ENCODE data around the gene KIF4B. TPM values are rescaled to one million over a fixed set of nuclear protein-coding genes. Genes with fewer than 3 reads are reported as not detected.
"Not testable (repeated sequence)": the region's sequence is repeated elsewhere in the genome, so short reads cannot be mapped to it uniquely, and the experiment has no call there.

KIF4B gene
- total RNA-seq, result not detected

DNA sequence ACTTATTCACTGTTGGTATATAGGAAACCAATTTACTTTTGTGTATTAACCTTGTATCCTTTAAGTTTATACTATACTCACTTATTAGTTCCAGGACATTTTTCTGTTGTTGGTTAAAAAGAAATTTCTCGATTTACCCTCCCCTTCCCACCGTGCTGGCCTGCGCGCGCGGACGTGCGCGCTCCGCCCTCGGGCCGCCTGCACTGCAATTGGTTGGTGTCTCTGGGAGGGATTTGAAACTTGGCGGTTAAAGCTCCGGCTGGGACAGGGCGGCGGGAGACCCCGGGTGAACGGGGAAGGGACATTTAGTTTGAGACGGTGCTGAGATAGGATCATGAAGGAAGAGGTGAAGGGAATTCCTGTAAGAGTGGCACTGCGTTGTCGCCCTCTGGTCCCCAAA lies at the start of gene KIF4B:
KIF4B (plus strand) TSS at position 230 of the 400 bp plus-strand sequence; CDS start at position 335, 105 bp downstream.
- no peak for DNase-seq
- H3K9me3 Mint-ChIP-seq, result no peaks in the 10 kb centered on the region
- H3K4me1 Mint-ChIP-seq (ENCODE audit: low read depth), result no peaks in the 10 kb centered on the region
- peaks cover 21% of the 10 kb centered on the region for H3K27me3 Mint-ChIP-seq (ENCODE audit: low read depth)
- no peaks in the 10 kb centered on the region for H3K36me3 Mint-ChIP-seq (ENCODE audit: insufficient read depth)
- no peak for ATAC-seq
- H3K4me3 Mint-ChIP-seq, result no peak within 1 kb of the TSS

DNA sequence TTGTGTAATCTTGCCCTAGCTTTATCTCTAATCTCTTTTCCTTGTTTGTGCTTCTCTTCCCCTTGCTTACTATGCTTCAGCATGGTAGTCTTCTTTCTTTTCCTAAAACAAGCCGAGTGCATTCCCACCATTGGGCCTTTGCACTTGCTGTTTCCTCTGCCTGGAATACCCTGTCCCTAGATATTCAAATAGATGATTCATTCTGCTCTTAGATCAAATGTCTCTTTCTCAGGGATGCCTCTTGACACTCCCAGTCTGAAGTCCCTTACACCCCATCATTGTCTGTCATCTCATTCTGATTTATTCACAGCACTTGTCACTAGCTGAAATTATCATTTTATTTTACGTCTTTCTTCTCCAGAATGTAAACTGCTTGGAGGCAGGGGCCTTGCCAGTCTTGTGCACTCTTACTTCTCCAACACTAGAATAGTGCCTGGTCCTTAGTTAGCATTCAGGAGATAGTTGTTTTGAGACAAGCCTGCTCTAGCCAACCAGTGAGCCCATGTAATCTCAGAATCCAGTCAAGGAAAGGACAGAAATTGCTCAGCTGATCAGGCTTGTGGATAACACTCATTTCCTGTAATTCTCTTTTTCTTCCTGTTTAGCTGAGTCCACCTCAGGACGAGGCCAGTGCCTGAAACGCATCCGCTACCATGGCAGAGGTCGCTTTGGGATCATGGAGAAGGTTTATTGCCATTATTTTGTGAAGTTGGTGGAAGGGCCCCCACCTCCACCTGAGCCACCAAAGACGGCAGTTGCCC lies 47.3 kb upstream of the KIF4B start:
- Mint-ChIP-seq H3K4me1 (ENCODE audit: low read depth) (peaks cover 1% of the 10 kb centered on the region), H3K27me3 (ENCODE audit: low read depth) (no peaks in the 10 kb centered on the region), H3K36me3 (ENCODE audit: insufficient read depth) (peaks cover 34% of the 10 kb centered on the region), H3K4me3 (no peak overlapping the region), H3K9me3 (no peaks in the 10 kb centered on the region)
- DNase-seq (no peak), ATAC-seq (no peak)

DNA sequence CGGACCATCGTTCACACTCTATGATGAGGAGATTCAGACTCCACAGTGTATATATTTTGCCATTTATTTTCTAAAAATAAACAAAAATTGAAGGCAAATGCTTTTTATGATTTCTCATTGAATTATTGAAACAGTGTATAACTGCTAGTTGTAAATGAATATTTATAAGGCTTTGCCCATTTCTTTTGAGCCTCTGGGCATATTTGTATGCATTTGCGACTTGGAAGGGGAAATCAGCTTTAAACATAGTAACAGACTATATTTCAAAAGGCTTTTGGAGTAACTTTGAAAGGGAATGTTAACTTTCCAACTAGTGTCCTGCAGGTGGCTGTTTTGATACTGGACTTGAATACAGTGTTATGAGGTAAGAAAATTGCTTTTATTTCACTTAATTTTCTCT lies 46.7 kb upstream of the KIF4B start:
- DNase-seq, result no peak
- Mint-ChIP-seq H3K9me3 (no peaks in the 10 kb centered on the region), H3K4me1 (ENCODE audit: low read depth) (peaks cover 1% of the 10 kb centered on the region), H3K27me3 (ENCODE audit: low read depth) (no peaks in the 10 kb centered on the region), H3K36me3 (ENCODE audit: insufficient read depth) (peaks cover 36% of the 10 kb centered on the region), H3K4me3 (no peak overlapping the region)
- no peak for ATAC-seq

GRCh38 chr5:154967421-154968024 lies 46.0 kb upstream of the KIF4B start:
- no peaks in the 10 kb centered on the region for H3K9me3 Mint-ChIP-seq
- peaks cover 1% of the 10 kb centered on the region for H3K4me1 Mint-ChIP-seq (ENCODE audit: low read depth)
- no peak overlapping the region for H3K4me3 Mint-ChIP-seq
- ATAC-seq (no peak), DNase-seq (no peak)
- H3K27me3 Mint-ChIP-seq (ENCODE audit: low read depth), result no peaks in the 10 kb centered on the region
- peaks cover 33% of the 10 kb centered on the region for H3K36me3 Mint-ChIP-seq (ENCODE audit: insufficient read depth)

- H3K36me3 Mint-ChIP-seq (ENCODE audit: insufficient read depth), result peaks cover 26% of the 10 kb centered on the region
- H3K4me3 Mint-ChIP-seq, result no peak overlapping the region
- ATAC-seq (no peak), DNase-seq (no peak)
- H3K27me3 Mint-ChIP-seq (ENCODE audit: low read depth), result no peaks in the 10 kb centered on the region
- no peaks in the 10 kb centered on the region for H3K9me3 Mint-ChIP-seq
- H3K4me1 Mint-ChIP-seq (ENCODE audit: low read depth), result peaks cover 1% of the 10 kb centered on the region
These were observed 44.6 kb upstream of the KIF4B start for GRCh38 chr5:154968953-154969352.

GRCh38 chr5:154970759-154971158 lies 42.8 kb upstream of the KIF4B start:
- H3K4me1 Mint-ChIP-seq (ENCODE audit: low read depth), result no peaks in the 10 kb centered on the region
- DNase-seq, result no peak
- H3K4me3 Mint-ChIP-seq, result no peak overlapping the region
- ATAC-seq, result no peak
- H3K9me3 Mint-ChIP-seq, result no peaks in the 10 kb centered on the region
- no peaks in the 10 kb centered on the region for H3K27me3 Mint-ChIP-seq (ENCODE audit: low read depth)
- peaks cover 25% of the 10 kb centered on the region for H3K36me3 Mint-ChIP-seq (ENCODE audit: insufficient read depth)

GRCh38 chr5:154971501-154971900 lies 42.1 kb upstream of the KIF4B start:
- Mint-ChIP-seq H3K4me3 (no peak overlapping the region), H3K9me3 (no peaks in the 10 kb centered on the region), H3K27me3 (ENCODE audit: low read depth) (no peaks in the 10 kb centered on the region), H3K4me1 (ENCODE audit: low read depth) (no peaks in the 10 kb centered on the region), H3K36me3 (ENCODE audit: insufficient read depth) (peaks cover 19% of the 10 kb centered on the region)
- DNase-seq (no peak), ATAC-seq (no peak)

DNA sequence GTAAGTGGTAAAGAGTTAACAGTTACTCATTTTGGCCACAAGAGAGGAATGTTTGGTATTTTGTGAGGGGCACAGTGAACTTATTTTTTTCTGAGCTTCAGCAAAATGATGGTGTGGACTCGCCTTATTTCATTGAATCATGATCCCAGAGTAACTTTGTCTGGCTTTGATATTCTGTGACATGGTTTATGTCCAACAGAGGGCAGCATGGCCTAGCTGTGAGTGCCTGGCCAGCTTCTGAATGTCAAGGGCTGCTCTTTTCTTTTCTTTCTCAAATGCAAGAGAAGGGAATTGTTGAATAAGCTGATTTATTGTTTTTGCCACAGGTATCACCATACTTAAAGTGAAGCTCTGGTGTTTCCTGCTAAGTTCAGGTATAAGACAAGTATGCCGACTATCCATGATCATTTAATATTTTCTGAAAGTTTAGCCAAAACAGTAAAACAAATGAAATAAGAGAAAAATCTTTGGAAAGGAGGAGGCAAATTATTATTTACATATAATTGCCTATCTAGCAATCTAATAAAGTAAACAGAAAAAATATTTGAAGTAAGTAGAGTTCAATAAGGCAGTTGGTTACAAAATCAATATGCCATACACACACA lies 41.0 kb upstream of the KIF4B start:
- H3K9me3 Mint-ChIP-seq, result no peaks in the 10 kb centered on the region
- H3K4me3 Mint-ChIP-seq, result no peak overlapping the region
- DNase-seq (no peak), ATAC-seq (no peak)
- no peaks in the 10 kb centered on the region for H3K27me3 Mint-ChIP-seq (ENCODE audit: low read depth)
- no peaks in the 10 kb centered on the region for H3K4me1 Mint-ChIP-seq (ENCODE audit: low read depth)
- H3K36me3 Mint-ChIP-seq (ENCODE audit: insufficient read depth), result peaks cover 16% of the 10 kb centered on the region

DNA sequence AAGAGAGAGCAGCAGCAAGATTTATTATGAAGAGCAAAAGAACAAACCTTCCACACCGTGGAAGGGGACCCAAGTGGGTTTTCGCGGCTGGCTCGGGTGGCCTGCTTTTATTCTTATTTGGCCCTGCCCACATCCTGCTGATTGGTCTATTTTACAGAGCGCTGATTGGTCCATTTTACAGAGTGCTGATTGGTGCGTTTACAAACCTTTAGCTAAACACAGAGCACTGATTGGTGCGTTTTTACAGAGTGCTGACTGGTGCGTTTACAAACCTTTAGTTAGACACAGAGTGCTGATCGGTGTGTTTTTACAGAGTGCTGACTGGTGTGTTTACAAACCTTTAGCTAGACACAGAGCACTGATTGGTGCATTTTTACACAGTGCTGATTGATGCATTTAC lies 37.5 kb upstream of the KIF4B start:
- not testable (repeated sequence) for H3K4me1 Mint-ChIP-seq (ENCODE audit: low read depth); H3K27me3 Mint-ChIP-seq (ENCODE audit: low read depth); ATAC-seq; H3K4me3 Mint-ChIP-seq; DNase-seq; H3K9me3 Mint-ChIP-seq; H3K36me3 Mint-ChIP-seq (ENCODE audit: insufficient read depth)

GRCh38 chr5:154977409-154977808 lies 36.1 kb upstream of the KIF4B start:
- no peak for DNase-seq
- Mint-ChIP-seq H3K4me3 (no peak overlapping the region), H3K27me3 (ENCODE audit: low read depth) (no peaks in the 10 kb centered on the region), H3K9me3 (no peaks in the 10 kb centered on the region), H3K36me3 (ENCODE audit: insufficient read depth) (peaks cover 5% of the 10 kb centered on the region), H3K4me1 (ENCODE audit: low read depth) (no peaks in the 10 kb centered on the region)
- peak in 1 of 2 donors; percentile 52 for ATAC-seq

DNA sequence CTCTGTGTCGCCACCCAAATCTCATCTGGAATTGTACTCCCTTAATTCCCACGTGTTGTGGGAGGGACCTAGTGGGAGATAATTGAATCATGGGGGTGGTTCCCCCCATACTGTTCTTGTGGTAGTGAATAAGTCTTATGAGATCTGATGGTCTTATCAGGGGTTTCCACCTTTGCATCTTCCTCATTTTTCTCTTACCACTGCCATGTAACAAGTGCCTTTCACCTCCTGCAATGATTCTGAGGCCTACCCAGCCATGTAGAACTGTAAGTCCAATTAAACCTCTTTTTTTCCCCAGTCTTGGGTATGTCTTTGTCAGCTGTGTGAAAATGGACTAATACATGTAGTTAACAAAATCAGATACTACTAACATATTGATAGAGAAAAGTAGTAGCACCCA lies 35.3 kb upstream of the KIF4B start:
- not testable (repeated sequence) for H3K9me3 Mint-ChIP-seq; H3K4me3 Mint-ChIP-seq; H3K36me3 Mint-ChIP-seq (ENCODE audit: insufficient read depth); H3K27me3 Mint-ChIP-seq (ENCODE audit: low read depth); ATAC-seq; H3K4me1 Mint-ChIP-seq (ENCODE audit: low read depth); DNase-seq

DNA sequence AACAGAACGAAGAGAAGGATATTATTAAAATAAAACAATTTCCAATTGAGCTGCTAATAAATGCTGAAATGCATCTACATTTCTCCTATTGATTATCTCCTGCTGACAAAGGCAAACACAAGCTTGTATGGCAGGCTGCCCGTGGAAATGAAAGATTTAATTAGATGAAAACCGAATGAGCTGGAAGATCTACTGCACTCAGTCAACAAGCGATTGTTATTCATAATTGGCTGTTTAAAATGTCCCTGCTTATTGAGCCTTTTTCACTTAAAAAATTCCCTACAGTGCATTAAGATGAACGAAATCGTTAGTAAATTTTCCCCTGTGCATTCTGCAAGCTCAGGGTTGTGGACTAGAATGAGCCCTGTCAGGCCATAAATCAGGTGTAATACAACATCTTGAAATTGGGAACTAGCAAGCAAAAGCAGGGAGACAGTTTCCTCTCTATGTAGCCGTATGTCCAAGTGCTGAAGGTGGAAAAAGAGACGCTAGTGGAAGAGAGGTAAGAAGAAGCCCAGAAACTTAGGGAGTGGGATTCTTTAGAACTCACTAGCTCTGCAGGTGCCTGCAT lies 28.5 kb upstream of the KIF4B start:
- peaks cover 17% of the 10 kb centered on the region for H3K27me3 Mint-ChIP-seq (ENCODE audit: low read depth)
- H3K36me3 Mint-ChIP-seq (ENCODE audit: insufficient read depth), result no peaks in the 10 kb centered on the region
- H3K4me1 Mint-ChIP-seq (ENCODE audit: low read depth), result no peaks in the 10 kb centered on the region
- no peak overlapping the region for H3K4me3 Mint-ChIP-seq
- ATAC-seq (no peak), DNase-seq (no peak)
- H3K9me3 Mint-ChIP-seq, result no peaks in the 10 kb centered on the region

DNA sequence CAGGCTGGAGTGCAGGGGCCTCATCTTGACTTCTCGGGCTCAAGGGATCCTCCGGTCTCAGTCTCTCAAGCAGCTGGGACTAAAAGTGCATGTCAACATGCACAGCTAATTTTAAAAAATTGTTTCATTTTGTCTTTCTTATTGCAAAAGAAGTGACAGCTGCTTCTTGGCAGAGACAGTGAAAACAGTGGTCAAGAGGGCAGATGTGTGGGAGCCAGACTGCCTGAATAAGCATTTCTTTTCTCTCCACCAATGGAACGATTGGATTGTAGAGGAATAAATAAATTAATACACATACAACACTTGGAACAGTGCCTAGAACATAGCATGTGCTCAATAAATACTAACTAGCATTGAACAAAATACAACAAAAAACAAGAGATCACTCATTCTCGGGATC lies 27.4 kb upstream of the KIF4B start:
- Mint-ChIP-seq H3K4me1 (ENCODE audit: low read depth) (no peaks in the 10 kb centered on the region), H3K27me3 (ENCODE audit: low read depth) (peaks cover 20% of the 10 kb centered on the region), H3K9me3 (no peaks in the 10 kb centered on the region), H3K4me3 (no peak overlapping the region), H3K36me3 (ENCODE audit: insufficient read depth) (no peaks in the 10 kb centered on the region)
- no peak for ATAC-seq
- DNase-seq, result no peak

DNA sequence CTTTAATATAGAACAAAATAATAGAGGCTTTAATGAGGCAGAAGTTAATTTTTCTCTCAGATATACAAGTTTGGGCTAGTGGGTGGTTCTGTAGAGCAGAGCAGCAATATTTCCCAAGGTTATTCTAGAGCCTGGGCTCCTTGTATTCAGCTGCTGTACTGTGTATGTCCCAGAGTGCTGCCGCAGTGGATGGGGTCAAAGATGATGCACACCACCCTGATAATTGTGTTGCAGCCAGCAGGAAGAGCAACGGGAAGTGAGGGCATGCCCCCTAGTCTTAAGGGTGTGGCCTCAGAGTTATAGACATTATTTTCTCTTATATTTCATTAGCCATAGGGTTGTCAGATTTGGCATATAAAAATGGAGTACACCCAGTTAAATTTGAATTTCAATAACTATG lies 23.9 kb upstream of the KIF4B start:
- H3K27me3 Mint-ChIP-seq (ENCODE audit: low read depth), result peaks cover 17% of the 10 kb centered on the region
- ATAC-seq (no peak), DNase-seq (no peak)
- H3K4me1 Mint-ChIP-seq (ENCODE audit: low read depth), result no peaks in the 10 kb centered on the region
- H3K36me3 Mint-ChIP-seq (ENCODE audit: insufficient read depth), result no peaks in the 10 kb centered on the region
- H3K4me3 Mint-ChIP-seq, result no peak overlapping the region
- H3K9me3 Mint-ChIP-seq, result no peaks in the 10 kb centered on the region

DNA sequence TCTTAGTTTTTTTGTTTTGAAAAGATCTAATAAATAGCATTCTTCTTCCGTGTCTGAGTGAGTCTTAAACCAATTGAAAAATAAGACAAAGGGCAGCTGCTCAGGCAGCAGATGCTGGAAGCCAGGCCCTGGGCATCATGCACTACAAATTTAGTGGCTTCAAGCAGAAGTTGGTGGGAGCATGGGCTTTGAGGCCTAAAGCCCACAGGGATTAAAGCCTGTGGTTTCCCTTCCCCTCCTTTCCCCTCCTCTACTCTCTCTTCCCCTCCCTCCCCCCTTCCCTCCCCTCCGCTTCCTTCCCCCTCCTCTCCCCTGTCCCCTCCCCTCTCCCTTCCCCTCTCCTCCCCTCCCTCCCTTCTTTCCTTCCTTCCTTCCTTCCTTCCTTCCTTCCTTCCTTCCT lies 20.1 kb upstream of the KIF4B start:
- no peak for DNase-seq
- H3K4me1 Mint-ChIP-seq (ENCODE audit: low read depth), result no peaks in the 10 kb centered on the region
- no peak for ATAC-seq
- no peaks in the 10 kb centered on the region for H3K36me3 Mint-ChIP-seq (ENCODE audit: insufficient read depth)
- H3K27me3 Mint-ChIP-seq (ENCODE audit: low read depth), result peaks cover 7% of the 10 kb centered on the region
- H3K9me3 Mint-ChIP-seq, result no peaks in the 10 kb centered on the region
- H3K4me3 Mint-ChIP-seq, result no peak overlapping the region
